Activated CD4-positive, CD25-positive, alpha-beta regulatory T cell (primary cell): ENCODE data around the gene PRICKLE2.

ENCODE experiments used
- DNase-seq, 4 experiments: peaks; one replicate each; lab custom pipeline; 2025; lab: John Stamatoyannopoulos, UW

Gene PRICKLE2

DNA sequence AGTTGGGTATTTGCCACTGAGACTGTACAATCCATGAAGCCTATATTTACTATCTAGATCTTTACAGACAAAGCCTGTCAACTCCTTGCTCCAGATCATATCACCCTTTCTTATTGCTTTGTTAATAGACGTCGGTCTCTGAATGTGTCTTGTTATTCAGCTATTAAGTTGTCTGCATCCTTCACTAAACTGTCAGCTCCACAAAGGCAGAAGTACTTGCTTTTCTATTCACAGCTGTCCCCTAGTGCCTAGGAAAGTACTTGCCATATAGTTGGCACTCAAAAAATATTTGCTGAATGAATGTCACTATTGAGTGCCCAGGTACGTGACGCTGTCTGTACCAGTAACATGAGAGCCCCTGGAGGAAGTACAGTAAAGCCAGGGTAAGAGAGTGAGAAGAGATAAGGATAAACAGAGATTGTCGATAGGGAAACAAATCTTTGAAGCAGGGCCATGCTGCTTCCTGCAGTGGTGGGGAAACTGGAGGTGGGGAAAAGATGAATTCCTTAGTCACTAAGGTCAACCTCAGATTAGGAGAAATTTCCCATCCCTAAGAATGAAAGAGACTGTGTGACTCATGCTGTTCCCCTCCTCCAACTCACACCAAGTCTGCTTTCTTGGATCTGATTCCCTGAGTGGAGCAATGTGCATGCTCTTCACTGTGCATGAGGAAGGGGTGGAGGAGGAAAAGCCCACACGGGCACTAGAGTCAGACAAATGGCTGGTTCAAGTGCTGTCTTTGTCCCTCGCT, 36.3 kb downstream of the PRICKLE2 start:
- DNase-seq = no peak

- no peak for DNase-seq
These were observed 38.0 kb downstream of the PRICKLE2 start for GRCh38 chr3:64187065-64187959.

GRCh38 chr3:64186667-64187064, 38.6 kb downstream of the PRICKLE2 start:
- DNase-seq = no peak

DNA sequence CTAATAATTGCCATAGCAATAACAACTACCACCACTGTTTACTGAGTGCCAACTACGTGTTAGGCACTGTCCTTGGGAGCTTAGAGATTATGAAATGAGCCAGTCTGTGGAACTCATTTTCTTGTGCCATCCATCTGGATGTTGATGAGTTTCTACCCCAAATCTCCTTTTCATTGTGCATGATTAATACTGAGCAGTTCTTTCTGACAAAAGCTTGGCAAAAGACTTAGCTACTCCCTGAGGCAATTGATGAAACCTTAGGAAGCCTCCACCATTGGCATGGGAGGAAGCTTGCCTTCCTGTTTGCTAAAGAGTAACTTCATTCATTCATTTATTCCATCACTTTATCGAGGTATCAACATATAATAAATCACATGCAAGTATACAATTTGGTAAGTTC, 39.8 kb downstream of the PRICKLE2 start:
- DNase-seq = no peak

GRCh38 chr3:64184621-64185020, 40.6 kb downstream of the PRICKLE2 start:
- DNase-seq = no peak

DNA sequence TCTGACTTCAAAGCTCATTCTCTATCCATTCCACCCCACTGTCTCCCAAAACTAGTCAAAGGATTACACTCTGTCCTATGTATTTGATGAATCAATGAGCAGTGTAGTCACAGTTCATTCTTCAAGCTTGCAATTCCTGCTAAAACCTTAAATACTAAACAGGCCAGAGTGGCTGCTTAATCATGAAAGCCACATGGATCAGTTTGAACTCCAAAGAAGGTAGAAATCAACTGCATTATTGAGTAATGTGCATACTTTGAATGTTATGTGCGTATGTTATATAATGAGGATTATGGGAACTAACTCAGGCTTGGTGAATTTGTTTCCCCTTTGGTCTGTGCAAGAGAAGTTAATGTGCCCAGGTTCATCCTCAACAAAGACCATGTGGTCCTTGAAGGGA, 45.4 kb downstream of the PRICKLE2 start:
- no peak for DNase-seq

DNA sequence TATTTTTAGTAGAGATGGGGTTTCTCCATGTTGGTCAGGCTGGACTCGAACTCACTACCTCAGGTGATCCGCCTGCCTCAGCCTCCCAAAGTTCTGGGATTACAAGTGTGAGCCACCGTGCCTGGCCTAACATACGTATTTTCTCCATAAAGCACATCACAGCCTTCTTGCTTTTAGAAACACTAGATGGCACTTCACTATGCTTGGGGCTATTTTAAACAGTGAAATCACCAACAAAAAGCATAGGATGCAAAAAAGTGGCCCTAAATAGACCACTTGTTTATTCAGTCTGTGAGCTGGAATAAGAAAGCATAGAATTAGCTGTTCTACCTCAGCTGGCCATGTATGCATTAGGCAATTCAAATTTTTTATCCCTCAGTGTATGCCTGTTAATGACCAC, 46.0 kb downstream of the PRICKLE2 start:
- DNase-seq = no peak

- DNase-seq = no peak
These were observed 46.8 kb downstream of the PRICKLE2 start for GRCh38 chr3:64178419-64178818.

DNA sequence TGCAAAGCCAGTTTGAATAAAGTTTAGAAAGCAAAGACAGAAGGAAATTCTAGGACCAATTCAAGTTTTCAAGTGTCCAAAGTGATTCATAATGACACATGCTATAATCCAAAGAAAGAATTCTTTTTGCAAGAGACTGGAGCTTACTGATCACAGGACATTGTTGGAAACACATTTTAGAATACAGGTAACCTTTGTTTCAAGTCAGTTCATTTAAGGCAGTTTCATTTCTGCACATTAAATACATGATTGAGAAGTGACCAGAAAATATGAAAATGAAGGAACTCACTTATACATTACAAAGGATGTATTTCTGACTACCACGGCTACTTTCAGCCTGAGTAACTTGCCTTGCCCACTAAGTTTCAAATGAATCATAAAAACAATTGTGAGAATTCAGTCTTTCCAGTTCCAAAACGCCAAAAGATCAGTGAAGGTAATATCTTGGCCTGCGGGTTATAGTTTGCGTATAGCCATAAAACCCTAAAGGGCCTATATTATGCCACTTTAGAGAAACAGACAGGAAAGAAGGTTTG, 48.7 kb downstream of the PRICKLE2 start:
- no peak for DNase-seq

GRCh38 chr3:64174328-64174727, 50.9 kb downstream of the PRICKLE2 start:
- DNase-seq = no peak

DNA sequence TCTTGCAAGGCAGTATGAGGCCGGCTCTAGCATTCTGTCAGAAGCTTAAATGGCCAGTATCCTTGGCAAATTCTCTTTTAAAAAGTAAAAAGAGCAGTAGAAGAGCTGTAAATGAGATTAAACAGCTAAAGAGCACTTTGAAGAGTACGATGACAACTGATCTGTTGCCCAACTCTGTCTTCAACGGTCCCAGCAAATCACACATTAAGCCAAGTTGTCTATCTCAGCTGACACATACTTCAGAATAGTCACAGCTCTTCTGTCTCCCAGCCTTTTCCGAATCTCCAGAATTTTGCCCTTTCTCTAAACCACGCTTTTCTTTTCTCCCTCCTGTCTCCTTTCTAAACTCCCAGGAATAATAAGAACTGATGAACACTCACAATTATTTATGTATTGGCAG, 51.7 kb downstream of the PRICKLE2 start:
- DNase-seq = no peak

GRCh38 chr3:64170270-64170669, 55.0 kb downstream of the PRICKLE2 start:
- DNase-seq = no peak

- no peak for DNase-seq
These were observed 57.4 kb downstream of the PRICKLE2 start for GRCh38 chr3:64167868-64168267.

- no peak for DNase-seq
These were observed 57.9 kb downstream of the PRICKLE2 start for GRCh38 chr3:64167351-64167750.

DNA sequence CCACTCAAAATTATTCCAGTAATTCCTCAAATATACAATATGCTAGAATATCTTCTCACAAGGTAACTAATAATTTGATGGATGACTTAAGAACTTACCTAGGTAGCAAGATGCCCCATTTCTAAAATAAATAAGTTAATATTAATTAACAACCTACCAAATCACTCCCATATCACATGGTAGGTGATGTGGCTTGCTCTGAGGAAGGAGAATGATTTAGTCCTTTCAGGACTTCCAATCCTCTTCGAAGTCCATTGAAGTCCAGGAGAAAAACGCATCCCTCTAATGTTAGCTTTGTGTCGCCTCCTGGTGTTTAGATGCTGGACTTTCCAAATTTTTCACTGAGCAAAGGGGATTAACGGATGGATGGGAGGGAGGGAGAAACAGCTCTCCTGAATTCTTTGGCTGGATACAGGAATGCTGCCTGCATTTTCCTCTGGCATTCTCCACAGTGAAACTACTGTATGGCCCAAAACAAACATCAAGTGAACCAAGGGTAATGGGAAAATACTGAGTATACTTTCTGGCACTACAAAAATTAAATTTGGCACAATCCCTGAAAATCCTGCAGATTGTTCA, 58.6 kb downstream of the PRICKLE2 start:
- DNase-seq = no peak

DNA sequence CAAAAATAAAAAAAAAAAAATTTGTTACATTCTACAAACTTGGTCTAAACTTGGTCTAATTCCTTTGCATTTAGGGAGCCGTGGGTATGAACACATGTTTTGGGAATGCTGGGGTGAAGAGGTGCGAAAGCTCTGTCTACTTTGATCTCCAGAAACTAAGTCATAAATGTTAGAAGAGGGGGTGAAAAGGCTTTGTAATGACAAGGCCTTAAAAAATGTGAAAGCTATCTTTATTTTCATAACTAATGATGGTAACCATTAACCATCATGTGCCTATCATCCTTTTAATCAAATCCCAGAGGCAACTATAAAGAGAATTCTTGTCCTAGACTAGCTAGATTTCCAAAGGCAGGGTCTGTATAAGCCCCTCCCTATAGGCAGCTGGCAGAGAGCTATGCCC, 60.9 kb downstream of the PRICKLE2 start:
- no peak for DNase-seq

DNA sequence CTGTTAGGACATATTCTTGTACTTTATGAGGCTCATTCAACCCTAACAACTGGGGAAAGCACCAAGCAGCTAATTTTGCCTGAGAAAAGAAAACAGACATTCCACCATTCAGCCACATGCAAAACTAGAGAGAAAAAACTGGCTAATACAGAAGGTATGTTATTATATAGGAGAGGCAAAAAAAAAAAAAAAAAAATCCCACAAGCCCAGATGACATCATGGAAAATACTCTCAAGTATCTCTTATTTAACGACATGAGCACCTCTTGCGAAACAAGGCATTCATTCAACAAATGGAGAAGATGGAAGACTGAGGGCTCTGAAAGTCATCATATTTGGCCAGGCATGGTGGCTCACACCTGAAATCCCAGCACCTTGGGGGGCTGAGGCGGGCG, 61.5 kb downstream of the PRICKLE2 start:
- no peak for DNase-seq

DNA sequence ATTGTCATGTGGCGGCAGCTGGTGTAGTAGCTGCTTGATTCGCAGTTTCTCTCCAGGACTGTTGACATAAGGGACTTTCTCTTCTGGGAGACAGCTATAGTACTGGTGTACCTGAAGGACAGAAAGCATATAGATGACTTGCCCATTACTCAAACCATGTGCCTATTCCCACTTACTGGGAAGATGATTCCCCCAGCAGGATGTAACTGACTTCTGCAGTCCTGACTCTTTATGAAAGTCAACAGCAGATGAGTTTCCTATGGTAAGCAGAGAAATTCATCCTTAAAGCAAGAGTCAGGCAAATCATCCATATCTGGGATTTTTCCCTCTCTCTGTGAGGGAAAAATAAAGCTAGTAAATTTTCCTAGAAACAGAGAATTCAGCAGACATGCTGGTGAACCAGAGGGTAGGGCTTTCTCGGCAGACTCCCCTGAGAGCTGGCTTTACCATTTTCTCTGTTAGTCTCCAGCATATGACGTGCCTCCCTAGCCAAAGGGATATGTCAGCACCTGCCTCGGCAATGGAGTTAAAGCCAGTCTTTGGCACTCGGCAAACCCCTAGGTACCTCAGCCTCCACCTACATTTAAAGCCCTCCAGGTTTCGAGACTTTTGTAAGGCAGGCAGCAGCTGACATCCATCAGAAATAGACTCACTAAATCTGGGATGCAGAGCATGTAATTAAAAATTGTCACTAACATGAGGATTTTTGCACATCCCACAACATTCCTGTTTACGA, 62.1 kb downstream of the PRICKLE2 start:
- DNase-seq = no peak

DNA sequence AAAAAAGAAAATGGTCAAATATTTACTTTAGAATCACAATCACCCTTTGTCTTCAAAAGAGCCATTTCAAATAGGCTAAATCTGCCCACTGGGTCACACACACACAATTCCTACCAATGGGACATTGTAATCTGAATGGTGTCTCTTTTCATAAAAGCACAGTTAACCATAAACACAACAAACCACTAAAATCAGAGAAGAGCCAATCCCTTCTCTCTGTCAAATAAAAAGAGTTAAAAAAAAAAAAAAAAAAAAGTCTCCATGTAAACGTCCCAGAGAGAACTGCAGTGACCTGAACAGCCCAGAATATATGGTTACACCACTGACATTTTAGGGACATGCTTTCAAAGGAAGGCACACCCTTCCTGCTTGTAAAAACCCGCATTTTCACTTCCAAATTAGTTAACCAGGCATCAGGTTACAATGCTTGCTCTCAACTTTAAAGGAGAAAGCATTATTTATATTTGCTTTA, 63.7 kb downstream of the PRICKLE2 start:
- no peak for DNase-seq

- no peak for DNase-seq
These were observed 65.1 kb downstream of the PRICKLE2 start for GRCh38 chr3:64160000-64160695.

- DNase-seq = no peak
These were observed 66.9 kb downstream of the PRICKLE2 start for GRCh38 chr3:64158334-64158733.
